Skeletal muscle tissue (tissue), 4 donors: Measurements from ENCODE around the gene TCF7L2. TPM values are rescaled to one million over a fixed set of nuclear protein-coding genes. Genes with fewer than 3 reads are reported as not detected.

ENCODE experiments used
- H3K27ac ChIP-seq: one replicate; pipeline ENCODE4 v1.7.0; 2013; ENCODE audit warnings: mild to moderate bottlenecking, low read depth, low read length, inconsistent platforms
- H3K27me3 ChIP-seq, 3 donors: one replicate each; pipeline ENCODE4 v1.7.0; 2013; ENCODE audit warnings: low read length in 3 of 3; ENCODE audit not compliant: control insufficient read depth in 3 of 3, insufficient read depth in 3 of 3
- H3K36me3 ChIP-seq, 3 donors: one replicate each; pipeline ENCODE4 v1.7.0; 2013; ENCODE audit warnings: low read length in 3 of 3; ENCODE audit not compliant: control insufficient read depth in 3 of 3, insufficient read depth in 3 of 3
- H3K4me1 ChIP-seq, 3 donors: one replicate each; pipeline ENCODE4 v1.7.0; 2013; ENCODE audit warnings: low read length in 3 of 3, mild to moderate bottlenecking in 3 of 3; ENCODE audit not compliant: control insufficient read depth in 3 of 3, insufficient read depth in 3 of 3
- H3K4me3 ChIP-seq, 3 donors: one replicate each; pipeline ENCODE4 v1.7.0; 2013; ENCODE audit warnings: low read length in 3 of 3
- H3K9ac ChIP-seq, 3 donors: one replicate each; pipeline ENCODE4 v1.7.0; 2013; ENCODE audit warnings: low read length in 3 of 3, mild to moderate bottlenecking in 3 of 3, moderate library complexity in 2 of 3, low read depth in 1 of 3
- H3K9me3 ChIP-seq, 3 donors: one replicate each; pipeline ENCODE4 v1.7.0; 2013; ENCODE audit warnings: low read length in 3 of 3; ENCODE audit not compliant: control insufficient read depth in 3 of 3
- total RNA-seq: library from RNA; depleted of rRNA; stranded (reverse); fragments of >200 nt; gene quantifications from one replicate; pipeline ENCODE4 v1.2.3, GENCODE V29; 2014
- donor health status: Osteomylitis.

The TCF7L2 gene
- total RNA-seq, 1 donor from 2014 or later: 33.9 TPM

DNA sequence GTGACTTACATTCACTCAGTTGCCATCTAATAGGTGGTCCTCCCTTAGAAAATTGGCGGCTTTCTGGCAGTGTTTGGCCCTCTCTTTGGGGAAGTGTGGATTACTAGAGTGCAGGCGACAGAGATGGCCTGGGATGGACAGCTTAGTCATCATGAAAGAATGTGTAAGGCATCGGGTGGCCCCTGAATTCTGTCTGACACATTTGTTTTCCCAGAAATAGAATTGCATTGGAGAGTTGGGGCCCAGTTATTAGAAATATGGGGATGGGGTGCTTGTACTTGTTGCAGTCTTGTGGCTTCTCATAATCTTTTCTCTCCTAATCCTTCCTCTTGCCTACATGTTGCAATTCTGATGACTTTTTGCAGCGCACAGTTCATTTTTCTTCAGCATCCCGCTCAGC, 13.8 kb downstream of the TCF7L2 start:
- Histone ChIP-seq H3K9ac (no peak overlapping the region), H3K36me3 (no peaks in the 10 kb centered on the region), H3K4me1 (peaks cover 22 to 34% (median 23%) of the 10 kb centered on the region in 3 donors), H3K27me3 (no peaks in the 10 kb centered on the region), H3K9me3 (no peaks in the 10 kb centered on the region), H3K4me3 (no peak overlapping the region), H3K27ac (no peak overlapping the region)

DNA sequence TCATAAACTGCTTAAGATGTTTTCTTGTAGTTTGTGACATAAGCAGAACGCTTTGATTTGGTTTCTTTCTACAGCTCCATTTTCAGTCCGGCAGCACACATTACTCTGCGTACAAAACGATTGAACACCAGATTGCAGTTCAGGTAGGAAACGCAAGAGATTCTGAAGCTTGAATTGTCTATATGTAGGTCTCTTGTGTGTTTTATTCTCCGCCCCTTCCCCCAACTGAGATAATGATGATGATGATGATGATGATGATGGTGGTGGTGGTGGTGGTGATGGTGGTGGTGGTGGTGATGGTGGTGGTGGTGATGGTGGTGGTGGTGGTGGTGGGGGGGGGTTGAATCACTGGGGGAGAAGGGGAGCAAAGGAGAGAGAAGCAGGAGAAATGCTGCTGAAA, 14.4 kb downstream of the TCF7L2 start:
- H3K9me3 ChIP-seq: no peaks in the 10 kb centered on the region
- peak overlapping the region; percentile 4 for H3K27ac ChIP-seq
- H3K36me3 ChIP-seq: no peaks in the 10 kb centered on the region
- H3K9ac ChIP-seq: no peak overlapping the region
- no peak overlapping the region for H3K4me3 ChIP-seq
- H3K4me1 ChIP-seq: peaks cover 22 to 31% (median 23%) of the 10 kb centered on the region in 3 donors
- H3K27me3 ChIP-seq: no peaks in the 10 kb centered on the region

DNA sequence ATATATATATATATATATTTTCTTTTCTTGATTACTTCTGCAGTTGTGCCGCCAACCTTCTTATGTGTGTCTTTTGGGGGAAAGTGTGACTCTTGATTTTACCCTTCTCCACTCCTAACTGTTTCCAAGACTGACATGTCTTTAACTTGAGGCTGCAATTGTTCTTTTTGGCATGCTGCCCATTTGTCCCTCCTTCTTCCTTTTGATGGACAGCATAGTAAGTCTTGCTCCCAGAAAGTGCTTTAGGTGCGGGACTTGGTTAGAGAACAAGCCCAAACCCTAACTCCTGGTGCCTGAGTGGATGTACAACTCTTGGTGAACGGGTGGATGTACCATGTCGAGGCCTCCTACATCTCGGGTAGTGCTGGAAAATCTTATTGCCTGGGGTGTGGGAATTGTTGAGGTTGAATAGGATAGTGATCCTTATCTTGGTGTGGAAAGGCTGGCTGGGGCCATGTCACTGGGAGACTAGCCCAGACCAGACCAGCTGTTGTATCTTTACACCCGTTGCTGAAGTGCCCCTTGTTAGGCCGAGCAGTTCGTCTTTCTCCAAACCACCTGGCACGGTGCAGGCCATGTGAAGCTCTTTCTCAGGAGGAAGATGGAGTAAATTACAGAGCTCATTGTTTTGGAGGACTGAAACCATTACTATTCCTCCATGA, 16.3 kb downstream of the TCF7L2 start:
- H3K9ac ChIP-seq: no peak overlapping the region
- no peaks in the 10 kb centered on the region for H3K9me3 ChIP-seq
- H3K27me3 ChIP-seq: no peaks in the 10 kb centered on the region
- H3K4me3 ChIP-seq: no peak overlapping the region
- peaks cover 22 to 30% (median 23%) of the 10 kb centered on the region in 3 donors for H3K4me1 ChIP-seq
- H3K27ac ChIP-seq: peak overlapping the region; percentile 32
- peaks cover 0 to 3% (median 0%) of the 10 kb centered on the region in 3 donors for H3K36me3 ChIP-seq

DNA sequence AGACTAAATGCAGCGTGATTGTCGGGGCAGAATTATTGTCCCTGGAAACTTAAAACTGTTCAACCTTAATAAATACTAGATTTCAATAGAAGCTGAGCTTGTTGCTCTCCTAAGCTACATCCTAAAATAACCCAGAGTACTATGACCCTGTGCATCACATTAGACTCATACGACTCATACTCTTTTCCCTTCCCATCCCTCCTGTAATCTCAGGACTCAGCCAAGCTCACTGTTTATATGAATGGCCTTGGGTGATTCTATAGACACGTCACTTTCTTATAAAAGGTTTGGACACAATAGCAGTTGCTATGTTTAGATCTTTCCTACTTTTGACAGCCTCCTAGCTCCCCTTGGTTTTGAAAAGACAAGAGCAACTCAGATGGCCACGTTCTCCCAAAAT, 17.2 kb downstream of the TCF7L2 start:
- H3K36me3 ChIP-seq: peaks cover 0 to 3% (median 0%) of the 10 kb centered on the region in 3 donors
- no peaks in the 10 kb centered on the region for H3K9me3 ChIP-seq
- H3K4me3 ChIP-seq: no peak overlapping the region
- H3K27ac ChIP-seq: peak overlapping the region; percentile 32
- no peak overlapping the region for H3K9ac ChIP-seq
- H3K4me1 ChIP-seq: peaks cover 22 to 30% (median 23%) of the 10 kb centered on the region in 3 donors
- no peaks in the 10 kb centered on the region for H3K27me3 ChIP-seq

DNA sequence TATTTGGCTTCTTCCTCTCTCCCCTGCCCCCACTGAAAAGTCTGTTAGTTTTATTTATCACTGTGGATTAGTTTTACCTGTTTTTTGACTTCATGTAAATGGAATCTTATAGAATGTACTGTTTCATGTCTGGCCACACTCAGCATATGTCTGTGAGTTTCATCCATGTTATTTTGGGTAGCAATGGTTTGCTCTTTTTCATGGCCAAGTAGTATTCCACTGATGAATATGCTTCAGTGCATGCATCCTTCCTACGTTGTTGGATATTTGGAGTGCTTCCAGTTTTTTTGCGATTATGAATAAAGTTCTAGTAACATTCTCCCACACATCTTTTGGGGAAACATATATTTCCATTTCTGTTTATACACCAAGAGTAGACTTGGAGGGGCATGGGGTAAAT, 19.1 kb downstream of the TCF7L2 start:
- Histone ChIP-seq H3K27me3 (no peaks in the 10 kb centered on the region), H3K4me1 (peaks cover 25 to 28% (median 27%) of the 10 kb centered on the region in 3 donors), H3K9ac (no peak overlapping the region), H3K9me3 (no peaks in the 10 kb centered on the region), H3K4me3 (no peak overlapping the region), H3K27ac (no peak overlapping the region), H3K36me3 (peaks cover 0 to 3% (median 0%) of the 10 kb centered on the region in 3 donors)

DNA sequence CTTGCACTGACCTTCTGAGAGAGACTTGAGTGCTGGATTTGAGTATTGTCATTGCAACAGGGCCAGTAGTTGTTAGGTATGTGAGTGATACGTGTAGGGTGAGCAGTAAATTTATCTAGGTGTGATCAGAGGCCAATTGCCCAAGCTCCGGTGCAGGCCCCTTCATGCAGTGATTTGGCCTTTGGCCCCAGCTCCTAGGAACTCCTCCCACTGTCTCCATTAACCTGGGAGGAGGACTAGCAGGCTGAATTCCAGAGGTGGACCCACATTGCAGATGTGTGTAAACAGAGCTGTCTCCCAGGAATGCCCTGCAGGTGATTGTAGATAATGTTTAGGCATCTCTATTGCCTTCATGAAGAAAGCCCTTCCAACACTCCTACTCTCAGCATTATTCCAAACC, 19.5 kb downstream of the TCF7L2 start:
- Histone ChIP-seq H3K9me3 (no peaks in the 10 kb centered on the region), H3K27ac (no peak overlapping the region), H3K36me3 (peaks cover 0 to 3% (median 0%) of the 10 kb centered on the region in 3 donors), H3K27me3 (no peaks in the 10 kb centered on the region), H3K4me3 (no peak overlapping the region), H3K9ac (no peak overlapping the region), H3K4me1 (peaks cover 25 to 28% (median 26%) of the 10 kb centered on the region in 3 donors)

DNA sequence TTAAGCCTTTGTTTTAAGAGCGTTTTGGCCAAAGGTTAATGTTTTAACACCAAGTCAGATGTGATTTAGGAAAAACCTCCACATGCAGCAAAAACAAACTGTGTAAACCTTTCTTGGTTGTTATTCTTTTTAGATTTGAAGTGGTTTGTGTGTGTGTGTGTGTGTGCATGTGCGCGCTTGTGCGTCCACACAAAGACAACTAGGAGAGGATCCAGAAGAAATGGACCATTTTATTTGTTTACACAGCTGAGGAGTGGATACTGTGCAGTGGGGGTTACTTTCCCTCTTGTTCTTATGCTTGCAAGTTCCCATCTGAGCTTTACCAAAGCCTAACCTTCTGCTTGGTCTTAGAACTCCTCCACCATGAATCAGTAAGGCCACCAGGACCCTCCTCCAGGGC, 20.0 kb downstream of the TCF7L2 start:
- Histone ChIP-seq H3K27me3 (no peaks in the 10 kb centered on the region), H3K9ac (no peak overlapping the region), H3K9me3 (no peaks in the 10 kb centered on the region), H3K27ac (no peak overlapping the region), H3K4me1 (peaks cover 23 to 25% (median 24%) of the 10 kb centered on the region in 3 donors), H3K4me3 (no peak overlapping the region), H3K36me3 (peaks cover 0 to 3% (median 0%) of the 10 kb centered on the region in 3 donors)

DNA sequence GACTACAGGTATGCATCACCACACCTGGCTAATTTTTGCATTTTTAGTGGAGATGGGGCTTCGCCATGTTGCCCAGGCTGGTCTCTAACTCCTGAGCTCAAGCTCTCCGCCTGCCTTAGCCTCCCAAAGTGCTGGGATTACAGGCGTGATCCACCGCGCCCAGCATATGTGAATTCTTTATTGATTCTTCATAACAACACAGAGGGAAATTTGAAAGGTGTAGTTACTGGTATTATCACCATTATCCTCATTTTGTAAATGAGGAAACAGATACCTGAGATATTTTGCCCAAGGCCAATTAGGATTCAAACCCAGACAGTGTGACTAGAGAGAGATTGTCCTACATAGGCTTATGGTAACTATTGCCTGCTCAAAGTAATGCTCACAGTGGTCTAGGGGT, 22.6 kb downstream of the TCF7L2 start:
- Histone ChIP-seq H3K9ac (no peak overlapping the region), H3K27me3 (no peaks in the 10 kb centered on the region), H3K9me3 (no peaks in the 10 kb centered on the region), H3K36me3 (peaks cover 0 to 3% (median 0%) of the 10 kb centered on the region in 3 donors), H3K4me1 (peaks cover 7 to 13% (median 7%) of the 10 kb centered on the region in 3 donors), H3K4me3 (no peak overlapping the region), H3K27ac (no peak overlapping the region)

DNA sequence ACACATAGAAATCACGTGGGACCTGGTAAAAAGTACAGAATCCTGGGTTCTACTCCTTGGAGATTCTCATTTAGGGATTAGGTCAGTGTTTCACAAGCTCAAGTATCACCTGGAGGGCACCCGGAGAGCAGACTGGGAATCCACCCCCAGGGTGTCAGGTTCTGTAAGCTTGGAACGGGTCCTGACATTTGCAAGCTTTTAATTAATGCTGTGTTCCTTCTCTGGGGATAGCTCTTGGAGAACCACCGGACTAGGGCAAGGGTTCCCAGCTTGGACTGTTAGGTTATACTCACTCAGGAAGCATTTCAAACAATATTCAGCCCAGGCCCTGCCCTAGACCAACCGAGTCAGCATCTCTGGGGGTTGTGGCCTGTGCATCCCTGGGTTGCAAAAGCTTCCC, 23.0 kb downstream of the TCF7L2 start:
- Histone ChIP-seq H3K9ac (no peak overlapping the region), H3K9me3 (no peaks in the 10 kb centered on the region), H3K4me1 (peaks cover 7 to 13% (median 7%) of the 10 kb centered on the region in 3 donors)

DNA sequence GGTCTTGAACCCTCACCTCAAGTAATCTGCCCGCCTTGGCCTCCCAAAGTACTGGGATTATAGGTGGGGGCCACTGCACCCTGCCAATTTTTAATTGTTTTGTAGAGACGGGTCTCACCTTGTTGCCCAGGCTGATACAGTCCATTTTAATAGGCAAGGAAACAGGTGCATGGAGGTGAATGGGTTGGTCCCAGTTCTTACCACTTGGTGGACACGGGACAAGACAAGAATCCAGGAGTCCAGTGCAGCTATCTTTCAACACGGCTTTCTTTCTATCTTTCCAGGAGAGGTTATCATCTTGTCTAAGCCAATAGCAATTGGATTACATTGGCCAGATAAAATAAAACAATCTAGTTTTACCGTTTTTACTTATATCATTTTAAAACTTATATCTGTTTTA, 23.8 kb downstream of the TCF7L2 start:
- Histone ChIP-seq H3K9ac (no peak overlapping the region), H3K9me3 (no peaks in the 10 kb centered on the region), H3K36me3 (peaks cover 0 to 3% (median 0%) of the 10 kb centered on the region in 3 donors), H3K4me3 (no peak overlapping the region), H3K4me1 (peaks cover 7 to 13% (median 7%) of the 10 kb centered on the region in 3 donors), H3K27ac (no peak overlapping the region), H3K27me3 (no peaks in the 10 kb centered on the region)

More for the DNA sequence above, 23.0 kb downstream of the TCF7L2 start:
- Histone ChIP-seq H3K4me3 (no peak overlapping the region), H3K27me3 (no peaks in the 10 kb centered on the region), H3K36me3 (peaks cover 0 to 3% (median 0%) of the 10 kb centered on the region in 3 donors), H3K27ac (no peak overlapping the region)
